Measurements from ENCODE around the gene TNIP2.

DNA sequence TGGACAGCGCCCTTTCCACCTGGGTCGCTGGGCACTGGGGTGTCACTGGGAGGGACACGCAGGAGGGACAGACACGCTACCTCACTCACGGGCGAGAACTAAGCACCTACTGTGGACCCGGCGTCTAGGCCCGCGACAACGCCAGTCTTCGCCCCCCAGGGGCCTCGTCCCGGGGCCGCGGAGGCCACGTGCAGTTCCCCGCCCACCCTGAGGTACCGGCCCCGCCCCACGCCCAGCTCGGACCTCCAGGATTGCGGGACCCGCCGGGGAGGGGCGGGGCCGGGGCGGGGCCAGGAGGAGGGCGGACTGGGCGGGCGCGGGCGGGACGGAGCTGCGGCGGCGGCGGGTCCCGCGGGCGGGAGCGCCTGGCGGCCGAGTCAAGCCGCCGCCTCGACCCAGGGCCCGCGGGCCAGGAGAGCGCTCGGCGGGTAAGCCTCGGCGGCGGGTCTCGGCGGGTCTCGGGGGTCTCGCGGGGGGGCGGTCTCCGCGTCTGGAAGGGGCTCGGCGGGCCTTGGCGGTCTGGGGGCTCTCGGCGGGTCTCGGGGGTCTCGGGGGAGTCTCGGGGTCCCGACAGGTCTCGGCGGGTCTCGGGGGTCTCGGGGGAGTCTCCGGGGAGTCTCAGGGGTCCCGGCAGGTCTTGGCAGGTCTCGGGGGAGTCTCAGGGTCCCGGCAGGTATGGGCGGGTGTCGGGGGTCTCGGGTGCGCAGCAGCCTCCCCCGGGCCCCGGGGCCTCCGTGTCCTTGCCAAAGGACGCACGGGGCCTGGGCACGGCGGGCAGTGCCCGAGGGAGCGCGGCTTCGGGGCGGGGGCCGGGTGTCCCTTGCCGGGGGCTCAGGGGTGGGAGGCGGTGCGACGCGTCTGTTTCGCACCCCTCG is 36.8 kb upstream of the TNIP2 start, which contains the start of gene SH3BP2:
- no peak for TF ChIP-seq EZH2 (IDR thresholded peaks at IDR 0.05; ENCODE audit: borderline replicate concordance, low read depth, low read length, poor library complexity, severe bottlenecking)
- TF ChIP-seq, protein P1, sequence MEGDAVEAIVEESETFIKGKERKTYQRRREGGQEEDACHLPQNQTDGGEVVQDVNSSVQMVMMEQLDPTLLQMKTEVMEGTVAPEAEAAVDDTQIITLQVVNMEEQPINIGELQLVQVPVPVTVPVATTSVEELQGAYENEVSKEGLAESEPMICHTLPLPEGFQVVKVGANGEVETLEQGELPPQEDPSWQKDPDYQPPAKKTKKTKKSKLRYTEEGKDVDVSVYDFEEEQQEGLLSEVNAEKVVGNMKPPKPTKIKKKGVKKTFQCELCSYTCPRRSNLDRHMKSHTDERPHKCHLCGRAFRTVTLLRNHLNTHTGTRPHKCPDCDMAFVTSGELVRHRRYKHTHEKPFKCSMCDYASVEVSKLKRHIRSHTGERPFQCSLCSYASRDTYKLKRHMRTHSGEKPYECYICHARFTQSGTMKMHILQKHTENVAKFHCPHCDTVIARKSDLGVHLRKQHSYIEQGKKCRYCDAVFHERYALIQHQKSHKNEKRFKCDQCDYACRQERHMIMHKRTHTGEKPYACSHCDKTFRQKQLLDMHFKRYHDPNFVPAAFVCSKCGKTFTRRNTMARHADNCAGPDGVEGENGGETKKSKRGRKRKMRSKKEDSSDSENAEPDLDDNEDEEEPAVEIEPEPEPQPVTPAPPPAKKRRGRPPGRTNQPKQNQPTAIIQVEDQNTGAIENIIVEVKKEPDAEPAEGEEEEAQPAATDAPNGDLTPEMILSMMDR (conservative IDR thresholded peaks at IDR 0.05; ENCODE audit: low read depth, low read length) = no peak

Measured in A673 (cell line).